Measurements from ENCODE around the gene MYO5A. TPM values are rescaled to one million over a fixed set of nuclear protein-coding genes. Genes with fewer than 3 reads are reported as not detected.
"Not testable (repeated sequence)": the region's sequence is repeated elsewhere in the genome, so short reads cannot be mapped to it uniquely, and the experiment has no call there.

Gene MYO5A
- total and polyA plus RNA-seq, 2 donors, result 8.7 to 10.2 TPM

GRCh38 chr15:52440946-52441345 is 87.7 kb downstream of the MYO5A start:
- Histone ChIP-seq H3K4me3 (ENCODE audit: low read length in 2 of 2) (no peak overlapping the region), H3K36me3 (ENCODE audit: control insufficient read depth in 2 of 2, insufficient read depth in 2 of 2, low read length in 1 of 2) (no peaks in the 10 kb centered on the region), H3K4me1 (ENCODE audit: control insufficient read depth in 2 of 2, insufficient read depth in 2 of 2, low read length in 2 of 2) (no peaks in the 10 kb centered on the region), H3K9me3 (ENCODE audit: control insufficient read depth in 2 of 2, insufficient read depth in 1 of 2, low read length in 1 of 2) (no peaks in the 10 kb centered on the region), H3K27ac (ENCODE audit: low read depth in 1 of 2, low read length in 1 of 2) (no peak overlapping the region), H3K27me3 (ENCODE audit: control insufficient read depth in 2 of 2, insufficient read depth in 1 of 2, low read length in 1 of 2) (no peaks in the 10 kb centered on the region)
- whole genome bisulfite sequencing, result 97% methylated on average over 2 of the region's 2 CpGs
- DNase-seq (ENCODE audit: low read depth in 6 of 9, low spot score in 9 of 9), result no peak

- WGBS, result 98% methylated on average over 4 of the region's 4 CpGs
- Histone ChIP-seq H3K4me1 (ENCODE audit: control insufficient read depth in 2 of 2, insufficient read depth in 2 of 2, low read length in 2 of 2) (no peaks in the 10 kb centered on the region), H3K27me3 (ENCODE audit: control insufficient read depth in 2 of 2, insufficient read depth in 1 of 2, low read length in 1 of 2) (no peaks in the 10 kb centered on the region)
Observed at GRCh38 chr15:52440414-52440813, 88.3 kb downstream of the MYO5A start.

GRCh38 chr15:52439470-52439869 is 89.2 kb downstream of the MYO5A start:
- no peaks in the 10 kb centered on the region for H3K4me1 ChIP-seq (ENCODE audit: control insufficient read depth in 2 of 2, insufficient read depth in 2 of 2, low read length in 2 of 2)
- H3K27me3 ChIP-seq (ENCODE audit: control insufficient read depth in 2 of 2, insufficient read depth in 1 of 2, low read length in 1 of 2), result no peaks in the 10 kb centered on the region
- H3K27ac ChIP-seq (ENCODE audit: low read depth in 1 of 2, low read length in 1 of 2), result no peak overlapping the region
- H3K9me3 ChIP-seq (ENCODE audit: control insufficient read depth in 2 of 2, insufficient read depth in 1 of 2, low read length in 1 of 2), result no peaks in the 10 kb centered on the region
- DNase-seq (ENCODE audit: low read depth in 6 of 9, low spot score in 9 of 9), result no peak
- no peaks in the 10 kb centered on the region for H3K36me3 ChIP-seq (ENCODE audit: control insufficient read depth in 2 of 2, insufficient read depth in 2 of 2, low read length in 1 of 2)
- no peak overlapping the region for H3K4me3 ChIP-seq (ENCODE audit: low read length in 2 of 2)

More at GRCh38 chr15:52440414-52440813, 88.3 kb downstream of the MYO5A start:
- no peak overlapping the region for H3K27ac ChIP-seq (ENCODE audit: low read depth in 1 of 2, low read length in 1 of 2)
- no peak overlapping the region for H3K4me3 ChIP-seq (ENCODE audit: low read length in 2 of 2)
- H3K9me3 ChIP-seq (ENCODE audit: control insufficient read depth in 2 of 2, insufficient read depth in 1 of 2, low read length in 1 of 2), result no peaks in the 10 kb centered on the region
- H3K36me3 ChIP-seq (ENCODE audit: control insufficient read depth in 2 of 2, insufficient read depth in 2 of 2, low read length in 1 of 2), result no peaks in the 10 kb centered on the region
- DNase-seq (ENCODE audit: low read depth in 6 of 9, low spot score in 9 of 9), result no peak

DNA sequence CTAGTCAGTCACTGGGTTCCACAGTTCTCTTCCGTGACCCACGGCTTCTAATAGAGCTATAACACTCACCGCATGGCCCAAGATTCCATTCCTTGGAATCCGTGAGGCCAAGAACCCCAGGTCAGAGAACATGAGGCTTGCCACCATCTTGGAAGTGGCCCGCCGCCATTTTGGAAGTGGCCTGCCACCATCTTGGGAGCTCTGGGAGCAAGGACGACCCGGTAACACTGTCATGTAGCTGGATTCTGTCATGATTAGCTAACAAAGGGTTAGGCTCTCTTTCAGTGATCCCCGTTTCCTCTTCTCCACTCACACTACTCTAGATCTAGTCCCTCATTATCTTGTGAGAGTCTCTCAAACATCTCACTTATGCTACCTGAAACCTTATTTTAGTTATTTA is 89.6 kb downstream of the MYO5A start:
- WGBS, result 99% methylated on average over 9 of the region's 9 CpGs
- DNase-seq (ENCODE audit: low read depth in 6 of 9, low spot score in 9 of 9); H3K4me1 ChIP-seq (ENCODE audit: control insufficient read depth in 2 of 2, insufficient read depth in 2 of 2, low read length in 2 of 2); H3K4me3 ChIP-seq (ENCODE audit: low read length in 2 of 2); H3K27me3 ChIP-seq (ENCODE audit: control insufficient read depth in 2 of 2, insufficient read depth in 1 of 2, low read length in 1 of 2); H3K27ac ChIP-seq (ENCODE audit: low read depth in 1 of 2, low read length in 1 of 2); H3K36me3 ChIP-seq (ENCODE audit: control insufficient read depth in 2 of 2, insufficient read depth in 2 of 2, low read length in 1 of 2); H3K9me3 ChIP-seq (ENCODE audit: control insufficient read depth in 2 of 2, insufficient read depth in 1 of 2, low read length in 1 of 2): not testable (repeated sequence)

- Histone ChIP-seq H3K4me1 (ENCODE audit: control insufficient read depth in 2 of 2, insufficient read depth in 2 of 2, low read length in 2 of 2) (no peaks in the 10 kb centered on the region), H3K27ac (ENCODE audit: low read depth in 1 of 2, low read length in 1 of 2) (no peak overlapping the region), H3K27me3 (ENCODE audit: control insufficient read depth in 2 of 2, insufficient read depth in 1 of 2, low read length in 1 of 2) (no peaks in the 10 kb centered on the region), H3K4me3 (ENCODE audit: low read length in 2 of 2) (no peak overlapping the region), H3K9me3 (ENCODE audit: control insufficient read depth in 2 of 2, insufficient read depth in 1 of 2, low read length in 1 of 2) (no peaks in the 10 kb centered on the region), H3K36me3 (ENCODE audit: control insufficient read depth in 2 of 2, insufficient read depth in 2 of 2, low read length in 1 of 2) (no peaks in the 10 kb centered on the region)
- 45% methylated on average over 4 of the region's 4 CpGs for WGBS
- no peak for DNase-seq (ENCODE audit: low read depth in 6 of 9, low spot score in 9 of 9)
Observed at GRCh38 chr15:52438047-52438446, 90.6 kb downstream of the MYO5A start.

- DNase-seq (ENCODE audit: low read depth in 6 of 9, low spot score in 9 of 9), result no peak
- Histone ChIP-seq H3K27ac (ENCODE audit: low read depth in 1 of 2, low read length in 1 of 2) (no peak overlapping the region), H3K4me3 (ENCODE audit: low read length in 2 of 2) (no peak overlapping the region), H3K9me3 (ENCODE audit: control insufficient read depth in 2 of 2, insufficient read depth in 1 of 2, low read length in 1 of 2) (no peaks in the 10 kb centered on the region), H3K4me1 (ENCODE audit: control insufficient read depth in 2 of 2, insufficient read depth in 2 of 2, low read length in 2 of 2) (no peaks in the 10 kb centered on the region), H3K36me3 (ENCODE audit: control insufficient read depth in 2 of 2, insufficient read depth in 2 of 2, low read length in 1 of 2) (no peaks in the 10 kb centered on the region), H3K27me3 (ENCODE audit: control insufficient read depth in 2 of 2, insufficient read depth in 1 of 2, low read length in 1 of 2) (no peaks in the 10 kb centered on the region)
Observed at GRCh38 chr15:52437646-52438045, 91.0 kb downstream of the MYO5A start.

- Histone ChIP-seq H3K4me1 (ENCODE audit: control insufficient read depth in 2 of 2, insufficient read depth in 2 of 2, low read length in 2 of 2) (no peaks in the 10 kb centered on the region), H3K27me3 (ENCODE audit: control insufficient read depth in 2 of 2, insufficient read depth in 1 of 2, low read length in 1 of 2) (no peaks in the 10 kb centered on the region), H3K4me3 (ENCODE audit: low read length in 2 of 2) (no peak overlapping the region), H3K36me3 (ENCODE audit: control insufficient read depth in 2 of 2, insufficient read depth in 2 of 2, low read length in 1 of 2) (no peaks in the 10 kb centered on the region), H3K9me3 (ENCODE audit: control insufficient read depth in 2 of 2, insufficient read depth in 1 of 2, low read length in 1 of 2) (no peaks in the 10 kb centered on the region), H3K27ac (ENCODE audit: low read depth in 1 of 2, low read length in 1 of 2) (no peak overlapping the region)
- no peak for DNase-seq (ENCODE audit: low read depth in 6 of 9, low spot score in 9 of 9)
- WGBS, result 99% methylated on average over 3 of the region's 3 CpGs
Observed at GRCh38 chr15:52436981-52437380, 91.7 kb downstream of the MYO5A start.

GRCh38 chr15:52434885-52435284 is 93.8 kb downstream of the MYO5A start:
- Histone ChIP-seq H3K4me1 (ENCODE audit: control insufficient read depth in 2 of 2, insufficient read depth in 2 of 2, low read length in 2 of 2) (no peaks in the 10 kb centered on the region), H3K4me3 (ENCODE audit: low read length in 2 of 2) (no peak overlapping the region), H3K27ac (ENCODE audit: low read depth in 1 of 2, low read length in 1 of 2) (no peak overlapping the region), H3K36me3 (ENCODE audit: control insufficient read depth in 2 of 2, insufficient read depth in 2 of 2, low read length in 1 of 2) (no peaks in the 10 kb centered on the region), H3K9me3 (ENCODE audit: control insufficient read depth in 2 of 2, insufficient read depth in 1 of 2, low read length in 1 of 2) (no peaks in the 10 kb centered on the region), H3K27me3 (ENCODE audit: control insufficient read depth in 2 of 2, insufficient read depth in 1 of 2, low read length in 1 of 2) (no peaks in the 10 kb centered on the region)
- no peak for DNase-seq (ENCODE audit: low read depth in 6 of 9, low spot score in 9 of 9)
- WGBS, result 98% methylated on average over 3 of the region's 3 CpGs

DNA sequence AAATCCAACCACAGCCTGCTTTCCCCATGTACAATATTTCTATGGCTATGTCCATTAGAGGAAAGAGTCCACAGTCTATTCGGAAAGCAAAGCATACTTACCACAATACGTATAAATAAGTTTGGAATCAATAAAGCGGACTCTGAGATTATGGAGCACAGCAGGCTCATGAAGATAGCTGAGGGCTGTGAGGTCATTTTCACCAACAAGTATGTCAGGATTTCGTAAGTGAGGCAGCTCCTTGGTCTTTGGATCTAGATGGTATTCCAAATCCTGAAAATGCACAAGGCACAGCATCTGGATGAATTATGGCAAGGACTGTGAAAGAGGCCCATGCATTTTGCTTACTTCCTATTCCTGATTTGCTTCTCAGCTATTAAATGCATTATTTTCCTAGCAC is 100.4 kb downstream of the MYO5A start:
- H3K4me3 ChIP-seq (ENCODE audit: low read length in 2 of 2), result no peak overlapping the region
- DNase-seq (ENCODE audit: low read depth in 6 of 9, low spot score in 9 of 9), result no peak
- no peaks in the 10 kb centered on the region for H3K9me3 ChIP-seq (ENCODE audit: control insufficient read depth in 2 of 2, insufficient read depth in 1 of 2, low read length in 1 of 2)
- WGBS, result 97% methylated on average over 4 of the region's 4 CpGs
- H3K4me1 ChIP-seq (ENCODE audit: control insufficient read depth in 2 of 2, insufficient read depth in 2 of 2, low read length in 2 of 2), result no peaks in the 10 kb centered on the region
- no peaks in the 10 kb centered on the region for H3K36me3 ChIP-seq (ENCODE audit: control insufficient read depth in 2 of 2, insufficient read depth in 2 of 2, low read length in 1 of 2)
- H3K27me3 ChIP-seq (ENCODE audit: control insufficient read depth in 2 of 2, insufficient read depth in 1 of 2, low read length in 1 of 2), result no peaks in the 10 kb centered on the region
- no peak overlapping the region for H3K27ac ChIP-seq (ENCODE audit: low read depth in 1 of 2, low read length in 1 of 2)

DNA sequence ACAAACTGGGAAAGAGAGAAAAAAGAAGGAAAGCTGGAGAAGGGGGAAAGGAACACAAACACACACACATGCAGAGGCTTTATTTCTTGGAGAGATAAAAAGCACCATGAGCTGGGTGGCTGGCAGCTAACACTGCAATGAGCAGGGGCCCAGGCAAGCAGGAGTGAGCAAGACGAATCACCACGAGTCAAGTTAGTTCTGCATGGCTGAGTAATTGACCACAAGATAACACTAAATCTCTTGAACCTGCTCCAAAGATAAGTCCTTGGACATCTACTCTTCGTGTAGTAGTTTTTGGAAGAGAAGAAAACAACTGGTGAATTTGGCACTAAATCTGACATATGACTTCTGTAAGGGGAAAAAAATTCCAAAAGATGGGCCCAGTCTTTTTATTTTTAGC is 100.9 kb downstream of the MYO5A start:
- no peak overlapping the region for H3K27ac ChIP-seq (ENCODE audit: low read depth in 1 of 2, low read length in 1 of 2)
- no peaks in the 10 kb centered on the region for H3K36me3 ChIP-seq (ENCODE audit: control insufficient read depth in 2 of 2, insufficient read depth in 2 of 2, low read length in 1 of 2)
- no peak overlapping the region for H3K4me3 ChIP-seq (ENCODE audit: low read length in 2 of 2)
- H3K9me3 ChIP-seq (ENCODE audit: control insufficient read depth in 2 of 2, insufficient read depth in 1 of 2, low read length in 1 of 2), result no peaks in the 10 kb centered on the region
- peak in 1 of 9 donors; percentile 12 for DNase-seq (ENCODE audit: low read depth in 6 of 9, low spot score in 9 of 9)
- WGBS, result 88% methylated on average over 3 of the region's 3 CpGs
- H3K4me1 ChIP-seq (ENCODE audit: control insufficient read depth in 2 of 2, insufficient read depth in 2 of 2, low read length in 2 of 2), result no peaks in the 10 kb centered on the region
- no peaks in the 10 kb centered on the region for H3K27me3 ChIP-seq (ENCODE audit: control insufficient read depth in 2 of 2, insufficient read depth in 1 of 2, low read length in 1 of 2)

Measured in thymus (tissue), 11 donors.